ENCODE results near the gene RDX.
"Not testable (repeated sequence)": the region's sequence is repeated elsewhere in the genome, so short reads cannot be mapped to it uniquely, and the experiment has no call there.

Gene RDX

DNA sequence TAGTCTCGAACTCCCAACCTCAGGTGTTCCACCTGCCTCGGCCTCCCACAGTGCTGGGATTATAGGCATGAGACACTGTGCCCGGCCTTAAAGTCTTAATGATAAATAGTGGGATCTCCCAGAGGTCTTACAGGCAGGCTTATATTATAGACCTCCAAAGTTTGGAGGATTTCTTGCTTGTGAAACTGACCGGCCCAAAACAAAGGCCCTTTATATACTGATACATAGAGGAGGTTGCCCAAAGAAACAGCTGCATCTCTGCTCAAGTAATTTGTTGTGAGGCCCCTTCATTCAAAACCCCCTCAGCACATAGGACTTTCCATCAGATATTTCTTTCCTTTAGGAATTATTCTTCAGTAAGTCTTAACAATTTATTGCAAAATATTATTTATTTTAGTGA is 27.4 kb upstream of the RDX start:
- Histone ChIP-seq H3K9ac (ENCODE audit: low read length) (no peak overlapping the region), H3K4me3 (ENCODE audit: low read depth in 1 of 2, low read length in 2 of 2) (no peak overlapping the region), H3K4me1 (ENCODE audit: insufficient read depth, low read length) (no peaks in the 10 kb centered on the region), H3K27me3 (ENCODE audit: control insufficient read depth in 1 of 2, insufficient read depth in 2 of 2, low read length in 2 of 2) (no peaks in the 10 kb centered on the region), H3K36me3 (ENCODE audit: insufficient read depth, low read length) (no peaks in the 10 kb centered on the region), H3K9me3 (ENCODE audit: low read length) (no peaks in the 10 kb centered on the region), H3K27ac (ENCODE audit: low read depth, low read length) (no peak overlapping the region)

DNA sequence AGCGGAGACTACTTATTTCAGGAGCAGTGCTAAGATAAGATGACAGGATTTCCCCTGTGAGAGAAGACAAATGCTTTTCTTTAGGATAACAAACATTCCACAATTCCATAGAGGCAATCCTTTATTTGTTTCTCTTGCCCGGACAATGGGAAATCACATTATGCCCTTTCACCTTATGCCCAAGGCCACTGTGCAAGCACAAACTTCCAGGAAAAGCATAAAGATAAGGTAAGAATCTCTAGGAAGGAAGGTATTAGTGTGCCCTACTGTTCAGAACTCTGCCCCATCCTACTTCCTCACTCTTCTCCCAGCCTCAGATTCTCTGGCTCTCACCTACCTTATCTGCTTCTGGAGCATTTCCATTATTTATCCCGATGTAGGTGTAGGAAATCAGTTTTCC is 23.1 kb upstream of the RDX start:
- no peaks in the 10 kb centered on the region for H3K27me3 ChIP-seq (ENCODE audit: control insufficient read depth in 1 of 2, insufficient read depth in 2 of 2, low read length in 2 of 2)
- no peaks in the 10 kb centered on the region for H3K4me1 ChIP-seq (ENCODE audit: insufficient read depth, low read length)
- H3K27ac ChIP-seq (ENCODE audit: low read depth, low read length) = no peak overlapping the region
- no peaks in the 10 kb centered on the region for H3K9me3 ChIP-seq (ENCODE audit: low read length)
- no peak overlapping the region for H3K4me3 ChIP-seq (ENCODE audit: low read depth in 1 of 2, low read length in 2 of 2)
- H3K36me3 ChIP-seq (ENCODE audit: insufficient read depth, low read length) = no peaks in the 10 kb centered on the region
- no peak overlapping the region for H3K9ac ChIP-seq (ENCODE audit: low read length)

DNA sequence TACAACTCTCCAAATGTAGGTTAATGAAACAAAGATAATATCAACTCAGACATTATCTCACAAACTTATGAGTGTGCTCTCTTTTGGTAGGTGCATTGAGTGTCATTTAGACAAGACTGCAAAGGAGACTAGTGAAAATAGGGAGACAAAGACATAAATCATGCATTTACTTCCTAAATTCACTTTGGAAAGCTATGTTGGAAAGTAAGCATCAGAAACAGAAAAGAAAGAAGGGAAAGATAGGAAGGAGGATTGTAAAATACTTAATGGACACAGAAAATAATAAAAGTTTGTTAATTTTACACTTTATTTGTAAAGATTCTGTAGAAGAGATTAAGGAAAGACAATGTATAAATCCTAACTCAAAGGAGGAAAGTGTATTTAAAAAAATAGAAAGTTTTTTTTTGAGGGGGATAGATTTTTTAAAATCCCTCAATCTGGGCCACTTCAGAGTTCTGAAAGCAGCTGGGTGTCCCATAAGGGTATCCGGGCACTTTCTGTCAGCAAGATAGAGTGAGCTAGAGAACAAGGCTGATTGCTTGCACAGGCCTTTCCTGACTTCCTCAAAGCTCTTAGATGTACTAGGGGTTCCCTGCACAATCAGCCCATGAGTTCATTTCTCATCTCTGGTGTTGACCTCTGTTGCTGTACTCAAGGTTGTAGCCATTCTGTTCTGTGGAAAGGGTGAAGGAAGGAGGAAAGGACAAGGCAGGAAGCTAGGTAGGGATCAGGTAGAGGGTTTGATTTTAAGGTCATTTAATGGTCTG is 22.4 kb upstream of the RDX start:
- Histone ChIP-seq H3K4me1 (ENCODE audit: insufficient read depth, low read length) (no peaks in the 10 kb centered on the region), H3K36me3 (ENCODE audit: insufficient read depth, low read length) (no peaks in the 10 kb centered on the region), H3K27me3 (ENCODE audit: control insufficient read depth in 1 of 2, insufficient read depth in 2 of 2, low read length in 2 of 2) (no peaks in the 10 kb centered on the region), H3K9ac (ENCODE audit: low read length) (no peak overlapping the region), H3K4me3 (ENCODE audit: low read depth in 1 of 2, low read length in 2 of 2) (no peak overlapping the region), H3K27ac (ENCODE audit: low read depth, low read length) (no peak overlapping the region), H3K9me3 (ENCODE audit: low read length) (no peaks in the 10 kb centered on the region)

DNA sequence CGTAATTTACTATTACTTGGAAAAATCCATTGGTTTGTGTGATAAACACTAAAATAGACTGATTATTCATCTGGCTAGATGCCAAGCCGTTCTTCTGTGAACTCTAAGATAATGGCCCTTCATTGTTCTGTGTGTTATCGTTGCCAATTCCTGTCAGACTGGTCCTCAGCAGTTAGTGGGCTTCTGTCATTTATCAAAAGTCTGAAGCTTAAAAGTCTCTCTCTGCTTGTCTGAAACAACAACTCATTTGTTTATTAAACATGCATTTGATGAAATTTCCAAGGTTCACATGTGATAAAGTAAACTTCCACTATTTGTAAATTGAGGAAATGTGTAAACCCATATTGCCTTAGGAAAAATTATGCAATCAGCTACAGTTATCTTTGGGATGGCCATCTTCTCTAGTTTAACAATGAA is 21.1 kb upstream of the RDX start:
- H3K27me3 ChIP-seq (ENCODE audit: control insufficient read depth in 1 of 2, insufficient read depth in 2 of 2, low read length in 2 of 2) = no peaks in the 10 kb centered on the region
- no peaks in the 10 kb centered on the region for H3K9me3 ChIP-seq (ENCODE audit: low read length)
- H3K4me3 ChIP-seq (ENCODE audit: low read depth in 1 of 2, low read length in 2 of 2) = no peak overlapping the region
- H3K4me1 ChIP-seq (ENCODE audit: insufficient read depth, low read length) = no peaks in the 10 kb centered on the region
- H3K27ac ChIP-seq (ENCODE audit: low read depth, low read length) = no peak overlapping the region
- H3K36me3 ChIP-seq (ENCODE audit: insufficient read depth, low read length) = no peaks in the 10 kb centered on the region
- H3K9ac ChIP-seq (ENCODE audit: low read length) = no peak overlapping the region

DNA sequence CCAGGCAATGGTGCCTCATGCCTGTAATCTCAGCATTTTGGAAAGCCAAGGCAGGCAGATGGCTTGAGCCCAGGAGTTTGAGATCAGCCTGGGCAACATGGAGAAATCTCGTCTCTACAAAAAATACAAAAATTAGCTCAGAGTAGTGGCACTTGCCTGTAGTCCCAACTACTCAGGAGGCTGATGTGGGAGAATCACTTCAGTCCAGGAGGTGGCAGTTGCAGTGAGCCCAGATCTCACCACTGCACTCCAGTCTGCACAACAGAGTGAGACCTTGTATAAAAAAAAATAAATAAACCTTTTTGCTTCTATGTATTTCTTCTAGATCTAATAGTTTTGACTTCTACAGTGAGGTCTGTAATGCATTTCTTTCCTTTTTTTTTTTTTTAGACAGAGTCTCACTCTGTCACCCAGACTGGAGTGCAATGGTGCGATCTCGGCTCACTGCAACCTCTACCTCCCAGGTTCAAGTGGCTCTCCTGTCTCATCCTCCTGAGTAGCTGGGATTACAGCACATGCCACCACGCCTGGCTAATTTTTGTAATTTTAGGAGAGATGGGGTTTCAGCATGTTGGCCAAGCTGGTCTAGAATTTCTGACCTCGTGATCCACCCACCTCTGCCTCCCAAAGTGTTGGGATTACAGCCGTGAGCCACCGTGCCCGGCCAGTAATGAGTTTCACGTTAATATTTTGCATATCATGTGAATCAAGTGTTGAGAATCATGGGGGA is 18.1 kb upstream of the RDX start:
- Histone ChIP-seq H3K4me1 (ENCODE audit: insufficient read depth, low read length) (no peaks in the 10 kb centered on the region), H3K9me3 (ENCODE audit: low read length) (no peaks in the 10 kb centered on the region), H3K9ac (ENCODE audit: low read length) (no peak overlapping the region), H3K4me3 (ENCODE audit: low read depth in 1 of 2, low read length in 2 of 2) (no peak overlapping the region), H3K27me3 (ENCODE audit: control insufficient read depth in 1 of 2, insufficient read depth in 2 of 2, low read length in 2 of 2) (no peaks in the 10 kb centered on the region), H3K36me3 (ENCODE audit: insufficient read depth, low read length) (no peaks in the 10 kb centered on the region), H3K27ac (ENCODE audit: low read depth, low read length) (no peak overlapping the region)

DNA sequence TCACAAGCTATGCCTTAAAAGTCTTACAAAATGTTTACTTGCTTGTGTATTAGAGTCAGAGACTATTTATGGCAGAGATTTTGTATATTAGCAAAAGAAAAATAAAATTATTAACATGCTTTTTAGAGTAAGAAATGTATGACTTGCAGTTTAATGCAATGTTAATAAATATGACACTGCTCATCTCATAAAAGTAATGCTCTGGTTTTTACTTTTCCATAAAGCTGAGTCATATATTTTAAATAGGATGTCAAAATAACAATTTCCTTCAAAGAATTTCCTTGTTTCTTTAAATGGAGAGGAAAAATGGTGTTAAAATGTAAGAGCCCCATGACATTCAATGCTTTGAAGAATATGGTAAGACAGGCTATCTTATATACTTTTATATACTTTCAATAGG is 16.3 kb upstream of the RDX start:
- H3K9ac ChIP-seq (ENCODE audit: low read length) = no peak overlapping the region
- no peaks in the 10 kb centered on the region for H3K36me3 ChIP-seq (ENCODE audit: insufficient read depth, low read length)
- H3K27ac ChIP-seq (ENCODE audit: low read depth, low read length) = no peak overlapping the region
- H3K27me3 ChIP-seq (ENCODE audit: control insufficient read depth in 1 of 2, insufficient read depth in 2 of 2, low read length in 2 of 2) = no peaks in the 10 kb centered on the region
- H3K4me1 ChIP-seq (ENCODE audit: insufficient read depth, low read length) = no peaks in the 10 kb centered on the region
- no peaks in the 10 kb centered on the region for H3K9me3 ChIP-seq (ENCODE audit: low read length)
- H3K4me3 ChIP-seq (ENCODE audit: low read depth in 1 of 2, low read length in 2 of 2) = no peak overlapping the region

DNA sequence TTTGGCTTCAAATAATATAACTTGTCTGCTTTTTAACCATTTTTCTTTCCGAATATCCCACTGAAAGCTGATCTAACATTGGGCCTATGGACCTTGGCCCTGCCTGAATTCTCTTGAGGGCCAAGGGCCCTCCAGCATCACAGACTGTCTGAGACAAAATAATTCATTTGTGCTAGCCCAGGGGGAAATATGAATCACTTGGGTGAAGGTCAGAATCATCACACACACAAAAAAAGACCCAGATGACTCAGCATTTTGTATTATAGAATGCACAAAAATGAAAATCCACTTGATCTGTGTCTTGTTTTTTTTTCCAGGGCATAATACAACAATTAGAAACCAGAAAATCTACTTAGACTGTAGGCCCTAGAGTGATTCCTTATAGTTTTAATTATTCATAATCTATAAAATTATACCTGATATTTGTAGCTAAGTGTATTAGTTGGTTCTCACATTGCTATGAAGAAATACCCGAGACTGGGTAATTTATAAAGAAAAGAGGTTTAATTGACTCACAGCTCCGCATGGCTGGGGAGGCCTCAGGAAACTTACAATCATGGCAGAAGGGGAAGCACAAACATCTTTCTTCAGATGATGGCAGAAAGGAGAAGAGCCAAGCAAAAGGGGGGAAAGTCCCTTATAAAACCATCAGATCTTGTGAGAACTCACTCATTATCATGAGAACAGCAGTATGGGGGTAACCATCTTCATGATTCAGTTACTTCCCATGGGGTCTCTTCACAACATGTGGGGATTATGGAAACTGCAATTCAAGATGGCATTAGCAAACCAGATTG is 15.6 kb upstream of the RDX start:
- no peak overlapping the region for H3K4me3 ChIP-seq (ENCODE audit: low read depth in 1 of 2, low read length in 2 of 2)
- no peaks in the 10 kb centered on the region for H3K36me3 ChIP-seq (ENCODE audit: insufficient read depth, low read length)
- H3K9me3 ChIP-seq (ENCODE audit: low read length) = no peaks in the 10 kb centered on the region
- no peak overlapping the region for H3K27ac ChIP-seq (ENCODE audit: low read depth, low read length)
- H3K27me3 ChIP-seq (ENCODE audit: control insufficient read depth in 1 of 2, insufficient read depth in 2 of 2, low read length in 2 of 2) = no peaks in the 10 kb centered on the region
- H3K9ac ChIP-seq (ENCODE audit: low read length) = no peak overlapping the region
- no peaks in the 10 kb centered on the region for H3K4me1 ChIP-seq (ENCODE audit: insufficient read depth, low read length)

DNA sequence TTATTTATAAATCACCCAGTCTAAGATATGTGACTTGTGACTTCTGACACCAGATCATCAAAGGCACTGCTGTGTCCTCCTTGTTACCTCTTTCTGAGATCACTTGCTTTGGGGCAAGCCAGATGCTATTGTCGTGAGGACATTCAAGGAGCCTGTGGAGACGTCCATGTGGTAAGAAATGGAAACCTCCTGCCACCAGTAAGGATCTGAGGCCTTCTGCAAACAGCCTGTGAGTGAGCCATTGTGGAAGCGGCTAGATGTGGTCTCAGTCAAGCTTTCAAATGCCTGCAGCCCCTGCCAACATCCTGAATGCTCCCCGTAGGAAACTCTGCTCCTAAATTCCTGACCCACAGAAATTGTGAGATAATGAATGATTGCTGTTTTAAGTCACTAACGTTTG is 11.7 kb upstream of the RDX start:
- no peak overlapping the region for H3K4me3 ChIP-seq (ENCODE audit: low read depth in 1 of 2, low read length in 2 of 2)
- no peak overlapping the region for H3K9ac ChIP-seq (ENCODE audit: low read length)
- H3K9me3 ChIP-seq (ENCODE audit: low read length) = no peaks in the 10 kb centered on the region
- H3K27ac ChIP-seq (ENCODE audit: low read depth, low read length) = no peak overlapping the region
- no peaks in the 10 kb centered on the region for H3K4me1 ChIP-seq (ENCODE audit: insufficient read depth, low read length)
- no peaks in the 10 kb centered on the region for H3K36me3 ChIP-seq (ENCODE audit: insufficient read depth, low read length)
- H3K27me3 ChIP-seq (ENCODE audit: control insufficient read depth in 1 of 2, insufficient read depth in 2 of 2, low read length in 2 of 2) = no peaks in the 10 kb centered on the region

DNA sequence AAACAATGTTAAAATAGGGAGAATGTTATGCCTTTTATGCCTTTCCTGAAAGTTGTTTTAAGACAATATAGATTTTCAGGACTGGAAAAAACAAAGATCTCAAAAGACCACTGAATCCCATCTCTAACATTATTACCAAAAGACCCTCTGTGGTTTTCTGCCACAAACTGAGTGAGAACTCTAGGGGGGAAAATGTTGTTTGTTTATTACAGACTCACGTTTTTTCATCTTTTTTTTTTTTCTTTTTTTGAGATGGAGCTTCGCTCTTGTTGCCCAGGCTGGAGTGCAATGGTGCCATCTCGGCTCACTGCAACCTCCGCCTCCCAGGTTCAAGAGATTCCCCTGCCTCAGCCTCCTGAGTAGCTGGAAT is 9.6 kb upstream of the RDX start:
- H3K27ac ChIP-seq (ENCODE audit: low read depth, low read length); H3K9me3 ChIP-seq (ENCODE audit: low read length); H3K36me3 ChIP-seq (ENCODE audit: insufficient read depth, low read length); H3K9ac ChIP-seq (ENCODE audit: low read length); H3K27me3 ChIP-seq (ENCODE audit: control insufficient read depth in 1 of 2, insufficient read depth in 2 of 2, low read length in 2 of 2); H3K4me3 ChIP-seq (ENCODE audit: low read depth in 1 of 2, low read length in 2 of 2); H3K4me1 ChIP-seq (ENCODE audit: insufficient read depth, low read length): not testable (repeated sequence)

DNA sequence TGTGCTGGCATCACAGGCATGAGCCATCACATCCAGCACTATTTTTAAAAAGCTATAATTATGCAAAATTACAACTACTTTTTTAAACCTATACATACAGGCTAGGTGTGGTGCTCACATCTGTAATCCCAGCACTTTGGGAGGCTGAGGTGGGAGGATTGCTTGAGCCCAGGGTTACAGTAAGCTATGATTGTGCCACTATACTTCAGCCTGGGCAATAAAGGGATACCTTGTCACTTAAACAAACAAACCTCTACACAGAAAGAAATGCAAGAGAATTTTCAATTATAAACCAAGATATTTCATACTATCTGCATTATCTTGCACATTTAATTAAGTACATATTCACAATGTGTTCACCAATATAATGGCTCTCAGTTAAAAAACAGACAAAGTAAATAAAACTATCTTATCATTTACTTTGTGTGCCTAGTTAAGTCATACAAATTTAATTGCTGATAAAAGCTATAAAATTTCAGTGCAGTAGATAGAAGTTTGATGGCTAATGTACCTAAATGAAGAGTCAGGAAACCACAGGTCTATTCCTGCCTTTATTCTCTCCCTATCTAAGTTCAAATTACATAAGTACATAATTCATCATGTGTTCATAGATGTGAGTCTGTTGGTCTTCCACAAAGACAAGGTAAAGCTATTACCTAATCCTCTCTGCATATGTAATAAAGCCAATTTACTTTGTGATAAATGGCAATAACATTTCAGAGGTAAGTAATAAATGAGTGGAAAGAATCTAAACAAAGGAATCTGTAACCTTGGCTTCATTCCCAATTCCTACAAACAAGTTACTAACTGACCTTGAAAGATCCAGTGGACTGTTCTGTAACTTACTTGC is 9.0 kb upstream of the RDX start:
- H3K27me3 ChIP-seq (ENCODE audit: control insufficient read depth in 1 of 2, insufficient read depth in 2 of 2, low read length in 2 of 2) = no peaks in the 10 kb centered on the region
- H3K4me1 ChIP-seq (ENCODE audit: insufficient read depth, low read length) = no peaks in the 10 kb centered on the region
- H3K36me3 ChIP-seq (ENCODE audit: insufficient read depth, low read length) = no peaks in the 10 kb centered on the region
- H3K27ac ChIP-seq (ENCODE audit: low read depth, low read length) = no peak overlapping the region
- no peak overlapping the region for H3K9ac ChIP-seq (ENCODE audit: low read length)
- no peaks in the 10 kb centered on the region for H3K9me3 ChIP-seq (ENCODE audit: low read length)
- no peak overlapping the region for H3K4me3 ChIP-seq (ENCODE audit: low read depth in 1 of 2, low read length in 2 of 2)

DNA sequence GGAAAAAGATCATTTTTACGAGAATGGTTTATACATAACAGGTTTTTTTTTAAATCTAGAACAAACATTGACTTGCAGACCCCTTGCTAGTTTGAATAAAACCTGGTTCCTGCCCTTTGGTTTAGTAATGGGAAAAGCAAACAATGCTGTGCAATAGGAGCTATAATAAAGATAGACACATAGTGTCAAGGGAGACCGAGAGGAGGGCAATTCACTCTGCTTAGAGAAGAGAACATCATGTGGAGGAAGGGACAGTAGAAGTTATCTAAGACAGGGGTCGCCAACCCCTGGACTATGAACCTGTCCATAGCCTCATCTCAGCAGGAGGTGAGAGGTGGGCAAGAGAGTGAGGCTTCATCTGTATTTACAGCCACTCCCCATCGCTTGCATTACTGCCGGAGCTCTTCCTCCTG is 7.0 kb upstream of the RDX start:
- H3K4me3 ChIP-seq (ENCODE audit: low read depth in 1 of 2, low read length in 2 of 2) = no peak overlapping the region
- no peak overlapping the region for H3K27ac ChIP-seq (ENCODE audit: low read depth, low read length)
- H3K9me3 ChIP-seq (ENCODE audit: low read length) = no peaks in the 10 kb centered on the region
- no peak overlapping the region for H3K9ac ChIP-seq (ENCODE audit: low read length)
- no peaks in the 10 kb centered on the region for H3K4me1 ChIP-seq (ENCODE audit: insufficient read depth, low read length)
- no peaks in the 10 kb centered on the region for H3K36me3 ChIP-seq (ENCODE audit: insufficient read depth, low read length)
- H3K27me3 ChIP-seq (ENCODE audit: control insufficient read depth in 1 of 2, insufficient read depth in 2 of 2, low read length in 2 of 2) = no peaks in the 10 kb centered on the region
